GM12865 (cell line): Measurements from ENCODE around the gene DNPH1.

Source experiments
- DNase-seq: peaks from one replicate; pipeline ENCODE4 v3.0.0; 2010; ENCODE audit warnings: low read depth
- H3K4me3 ChIP-seq: 2 replicates; pipeline ENCODE4 v1.5.1; 2011; ENCODE audit warnings: mild to moderate bottlenecking, low read depth, low read length, control low read depth
- CTCF ChIP-seq: IDR thresholded peaks from 2 replicates; pipeline ENCODE4 v1.5.1; 2011; ENCODE audit warnings: low read length, control low read depth, low read depth, inconsistent platforms; ENCODE audit not compliant: insufficient read depth; ENCODE audit errors: missing control alignments

Gene DNPH1

GRCh38 chr6:43221046-43221972, 8.0 kb downstream of the DNPH1 start:
- no peak overlapping the region for H3K4me3 ChIP-seq
- DNase-seq, result no peak
- no peak for TF ChIP-seq CTCF

- H3K4me3 ChIP-seq, result no peak overlapping the region
- TF ChIP-seq CTCF, result no peak
- no peak for DNase-seq
Observed at GRCh38 chr6:43220439-43220951, 8.8 kb downstream of the DNPH1 start.

GRCh38 chr6:43219814-43220213, 9.5 kb downstream of the DNPH1 start:
- TF ChIP-seq CTCF, result no peak
- no peak overlapping the region for H3K4me3 ChIP-seq
- DNase-seq, result no peak

GRCh38 chr6:43219119-43219518, 10.2 kb downstream of the DNPH1 start:
- no peak overlapping the region for H3K4me3 ChIP-seq
- DNase-seq, result no peak
- TF ChIP-seq CTCF, result no peak

- no peak for TF ChIP-seq CTCF
- no peak for DNase-seq
- no peak overlapping the region for H3K4me3 ChIP-seq
Observed at GRCh38 chr6:43217351-43217750, 11.9 kb downstream of the DNPH1 start.

- H3K4me3 ChIP-seq, result no peak overlapping the region
- DNase-seq, result no peak
- no peak for TF ChIP-seq CTCF
Observed at GRCh38 chr6:43216200-43216599, 13.1 kb downstream of the DNPH1 start.

- DNase-seq, result no peak
- no peak overlapping the region for H3K4me3 ChIP-seq
Observed at GRCh38 chr6:43215066-43215465, 14.2 kb downstream of the DNPH1 start.

More at GRCh38 chr6:43215066-43215465, 14.2 kb downstream of the DNPH1 start:
- TF ChIP-seq CTCF, result no peak
